ENCODE measurements around the gene DDX56.

DNA sequence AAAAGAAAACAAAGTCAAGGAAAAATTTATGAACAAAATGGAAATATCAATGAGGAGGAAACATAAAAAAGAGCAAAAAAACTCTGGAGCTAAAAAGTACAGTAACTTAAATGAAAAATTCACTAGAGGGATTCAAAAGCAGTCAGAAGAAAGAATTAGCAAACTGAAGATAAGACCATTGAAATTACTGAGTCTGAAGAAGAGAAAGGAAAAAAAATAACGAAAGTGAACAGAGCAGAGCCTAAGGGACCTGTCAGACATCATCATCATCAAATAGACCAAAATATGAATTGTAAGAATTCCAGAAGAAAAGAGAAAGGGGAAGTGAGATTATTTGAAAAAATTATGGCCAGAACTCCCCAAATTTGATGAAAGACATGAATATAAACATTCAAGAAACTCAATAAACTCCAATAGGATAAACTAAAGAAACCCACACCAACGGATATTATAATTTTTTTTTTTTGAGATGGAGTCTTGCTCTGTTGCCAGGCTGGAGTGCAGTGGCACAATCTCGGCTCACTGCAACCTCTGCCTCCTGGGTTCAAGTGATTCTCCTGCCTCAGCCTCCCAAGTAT, 48.8 kb downstream of the DDX56 start:
- TF ChIP-seq CTCF (IDR thresholded peaks at IDR 0.05) (no peak), POLR2A (IDR thresholded peaks at IDR 0.05) (no peak)
